Osteoblast (primary cell): ENCODE results near the gene FGF5. TPM values are rescaled to one million over a fixed set of nuclear protein-coding genes. Genes with fewer than 3 reads are reported as not detected.

Source experiments
- DNase-seq: peaks from one replicate; pipeline ENCODE4 v3.0.0; 2011; ENCODE audit warnings: low spot score, mixed read lengths; ENCODE audit not compliant: insufficient read length; ENCODE audit errors: missing footprints
- H2AFZ ChIP-seq: 2 replicates; pipeline ENCODE4 v1.6.0; 2011; ENCODE audit warnings: mild to moderate bottlenecking, low read length
- H3K27ac ChIP-seq: 2 replicates; pipeline ENCODE4 v1.5.1; 2011; ENCODE audit warnings: mild to moderate bottlenecking, low read depth, low read length, moderate library complexity
- H3K27me3 ChIP-seq: 2 replicates; pipeline ENCODE4 v1.6.0; 2012; ENCODE audit warnings: mild to moderate bottlenecking, control low read depth, inconsistent platforms, low read length, moderate library complexity; ENCODE audit not compliant: insufficient read depth
- H3K36me3 ChIP-seq: 2 replicates; pipeline ENCODE4 v1.5.1; 2011; ENCODE audit warnings: mild to moderate bottlenecking, low read length, control low read depth, moderate library complexity; ENCODE audit not compliant: insufficient read depth
- H3K4me1 ChIP-seq: 2 replicates; pipeline ENCODE4 v1.5.1; 2011; ENCODE audit warnings: mild to moderate bottlenecking, low read length, control low read depth, moderate library complexity; ENCODE audit not compliant: insufficient read depth
- H3K4me2 ChIP-seq: 2 replicates; pipeline ENCODE4 v1.6.0; 2011; ENCODE audit warnings: mild to moderate bottlenecking, low read length; ENCODE audit not compliant: insufficient read depth
- H3K4me3 ChIP-seq: fragments of 200-600 bp; sonication (generic); 3 replicates; pipeline ENCODE4 v1.5.1; 2012; ENCODE audit warnings: mild to moderate bottlenecking, low read length, inconsistent platforms; ENCODE audit not compliant: insufficient read depth
- H3K79me2 ChIP-seq: 2 replicates; pipeline ENCODE4 v1.6.0; 2012; ENCODE audit warnings: mild to moderate bottlenecking, low read length, control low read depth, inconsistent platforms; ENCODE audit not compliant: insufficient read depth
- H3K9me3 ChIP-seq: 2 replicates; pipeline ENCODE4 v1.5.1; 2011; ENCODE audit warnings: low read depth, low read length, control low read depth
- H4K20me1 ChIP-seq: 2 replicates; pipeline ENCODE4 v1.6.0; 2012; ENCODE audit warnings: mild to moderate bottlenecking, low read length, control low read depth; ENCODE audit not compliant: insufficient read depth
- total RNA-seq: library from RNA; depleted of rRNA; stranded (reverse); fragments of >200 nt; gene quantifications from 2 replicates; pipeline ENCODE4 v1.2.3, GENCODE V29; 2012
- TF ChIP-seq, protein P1 (sequence below): IDR thresholded peaks from 2 replicates; pipeline ENCODE4 v1.5.1; 2011; ENCODE audit warnings: mild to moderate bottlenecking, low read depth, low read length, moderate library complexity; ENCODE audit errors: extremely low read depth

Gene FGF5
- total RNA-seq, 1 donor: 10.5 TPM

DNA sequence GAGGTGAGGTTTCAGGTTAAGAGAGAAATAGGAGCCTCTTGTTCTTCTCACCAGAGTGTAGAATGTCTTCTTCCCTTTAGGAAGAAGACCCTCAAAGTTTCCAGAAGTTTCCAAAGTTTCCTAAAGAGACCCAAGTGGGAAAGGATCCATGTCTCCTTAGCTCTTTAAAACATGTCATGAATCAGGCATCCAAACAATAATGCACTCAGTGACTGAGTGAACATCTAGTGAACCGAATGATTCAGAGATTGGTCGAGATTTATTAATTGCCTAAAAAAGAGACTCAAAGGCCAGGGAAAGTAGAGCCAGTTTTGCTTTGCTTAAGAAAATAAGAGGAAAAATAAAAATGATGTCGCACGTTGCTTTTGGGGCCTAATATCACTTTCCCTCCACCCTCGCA lies 29.4 kb downstream of the FGF5 start:
- H3K4me1 ChIP-seq: peaks cover 34% of the 10 kb centered on the region
- H3K27ac ChIP-seq: peak overlapping the region; percentile 29
- H2AFZ ChIP-seq: no peak overlapping the region
- H3K79me2 ChIP-seq: no peaks in the 10 kb centered on the region
- no peak for DNase-seq
- peaks cover 16% of the 10 kb centered on the region for H3K36me3 ChIP-seq
- H4K20me1 ChIP-seq: no peaks in the 10 kb centered on the region
- no peaks in the 10 kb centered on the region for H3K9me3 ChIP-seq
- TF ChIP-seq, protein P1, sequence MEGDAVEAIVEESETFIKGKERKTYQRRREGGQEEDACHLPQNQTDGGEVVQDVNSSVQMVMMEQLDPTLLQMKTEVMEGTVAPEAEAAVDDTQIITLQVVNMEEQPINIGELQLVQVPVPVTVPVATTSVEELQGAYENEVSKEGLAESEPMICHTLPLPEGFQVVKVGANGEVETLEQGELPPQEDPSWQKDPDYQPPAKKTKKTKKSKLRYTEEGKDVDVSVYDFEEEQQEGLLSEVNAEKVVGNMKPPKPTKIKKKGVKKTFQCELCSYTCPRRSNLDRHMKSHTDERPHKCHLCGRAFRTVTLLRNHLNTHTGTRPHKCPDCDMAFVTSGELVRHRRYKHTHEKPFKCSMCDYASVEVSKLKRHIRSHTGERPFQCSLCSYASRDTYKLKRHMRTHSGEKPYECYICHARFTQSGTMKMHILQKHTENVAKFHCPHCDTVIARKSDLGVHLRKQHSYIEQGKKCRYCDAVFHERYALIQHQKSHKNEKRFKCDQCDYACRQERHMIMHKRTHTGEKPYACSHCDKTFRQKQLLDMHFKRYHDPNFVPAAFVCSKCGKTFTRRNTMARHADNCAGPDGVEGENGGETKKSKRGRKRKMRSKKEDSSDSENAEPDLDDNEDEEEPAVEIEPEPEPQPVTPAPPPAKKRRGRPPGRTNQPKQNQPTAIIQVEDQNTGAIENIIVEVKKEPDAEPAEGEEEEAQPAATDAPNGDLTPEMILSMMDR: no peak
- H3K4me3 ChIP-seq: no peak overlapping the region
- H3K4me2 ChIP-seq: no peak overlapping the region
- no peaks in the 10 kb centered on the region for H3K27me3 ChIP-seq

DNA sequence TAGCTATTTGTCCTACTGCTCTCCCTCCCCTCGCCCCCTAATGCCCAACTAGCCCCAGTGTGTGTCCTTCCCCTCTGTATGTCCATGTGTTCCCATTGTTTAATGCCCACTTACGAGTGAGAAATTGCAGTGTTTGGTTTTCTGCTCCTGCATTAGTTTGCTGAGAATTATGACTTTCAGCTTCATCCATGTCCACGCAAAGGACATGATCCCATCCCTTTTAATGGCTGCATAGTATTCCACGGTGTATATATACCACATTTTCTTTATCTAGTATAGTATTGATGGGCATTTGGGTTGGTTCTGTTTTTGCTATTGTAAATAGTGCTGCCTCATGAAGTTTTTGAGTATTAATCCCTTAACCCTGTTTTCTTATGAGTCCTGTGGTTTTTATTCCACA lies 35.4 kb downstream of the FGF5 start:
- no peak overlapping the region for H3K4me3 ChIP-seq
- H3K9me3 ChIP-seq: no peaks in the 10 kb centered on the region
- no peak overlapping the region for H3K4me2 ChIP-seq
- H3K27ac ChIP-seq: no peak overlapping the region
- H3K4me1 ChIP-seq: peaks cover 27% of the 10 kb centered on the region
- DNase-seq: no peak
- no peak overlapping the region for H2AFZ ChIP-seq
- no peaks in the 10 kb centered on the region for H3K79me2 ChIP-seq
- peaks cover 23% of the 10 kb centered on the region for H3K36me3 ChIP-seq
- TF ChIP-seq, protein P1: no peak
- no peaks in the 10 kb centered on the region for H3K27me3 ChIP-seq
- H4K20me1 ChIP-seq: no peaks in the 10 kb centered on the region

DNA sequence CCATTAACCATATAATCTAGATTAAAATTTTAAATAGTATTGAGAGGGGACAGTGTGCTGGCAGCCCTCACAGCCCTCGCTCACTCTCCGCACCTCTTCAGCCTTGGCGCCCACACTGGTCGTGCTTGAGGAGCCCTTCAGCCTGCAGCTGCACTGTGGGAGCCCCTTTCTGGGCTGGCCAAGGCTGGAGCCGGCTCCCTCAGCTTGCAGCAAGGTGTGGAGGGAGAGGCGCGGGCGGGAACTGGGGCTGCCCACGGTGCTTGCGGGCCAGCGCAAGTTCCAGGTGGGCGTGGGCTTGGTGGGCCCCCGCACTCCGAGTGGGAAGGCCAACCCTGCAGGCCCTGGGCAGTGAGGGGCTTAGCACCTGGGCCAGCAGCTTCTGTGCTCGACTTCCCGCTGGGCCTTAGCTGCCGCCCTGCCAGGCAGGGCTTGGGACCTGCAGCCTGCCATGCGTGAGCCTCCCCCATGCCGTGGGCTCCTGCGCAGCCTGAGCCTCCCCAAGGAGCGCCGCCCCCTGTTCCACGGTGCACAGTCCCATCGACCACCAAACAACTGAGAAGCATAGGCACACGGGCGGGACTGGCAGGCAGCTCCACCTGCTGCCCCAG lies 36.3 kb downstream of the FGF5 start:
- peaks cover 35% of the 10 kb centered on the region for H3K4me1 ChIP-seq
- peaks cover 21% of the 10 kb centered on the region for H3K36me3 ChIP-seq
- TF ChIP-seq, protein P1: no peak
- no peaks in the 10 kb centered on the region for H3K27me3 ChIP-seq
- H3K27ac ChIP-seq: no peak overlapping the region
- H3K9me3 ChIP-seq: no peaks in the 10 kb centered on the region
- H3K79me2 ChIP-seq: no peaks in the 10 kb centered on the region
- H2AFZ ChIP-seq: no peak overlapping the region
- H4K20me1 ChIP-seq: no peaks in the 10 kb centered on the region
- H3K4me2 ChIP-seq: no peak overlapping the region
- no peak for DNase-seq
- no peak overlapping the region for H3K4me3 ChIP-seq

DNA sequence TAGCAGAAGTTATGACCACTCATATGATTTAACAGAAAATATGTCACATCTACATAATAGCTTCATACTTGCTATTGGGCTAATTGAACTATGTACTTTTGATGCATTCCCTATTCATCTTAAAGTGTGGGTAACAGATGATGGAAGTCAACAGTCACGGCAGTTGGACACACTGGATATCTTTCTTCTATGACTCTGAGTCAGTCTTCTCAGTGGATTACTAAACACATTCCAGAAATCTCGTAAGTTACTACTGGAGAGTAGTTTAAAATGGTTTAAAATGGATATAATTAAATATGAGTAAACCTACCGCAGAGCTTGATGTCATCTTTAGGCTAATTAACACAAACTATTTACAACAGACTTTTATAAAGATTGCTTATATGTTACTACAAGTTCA lies 39.0 kb downstream of the FGF5 start:
- Histone ChIP-seq H3K27ac (peak overlapping the region; percentile 83), H3K4me1 (peaks cover 61% of the 10 kb centered on the region), H3K27me3 (no peaks in the 10 kb centered on the region), H3K9me3 (no peaks in the 10 kb centered on the region), H3K4me2 (peak overlapping the region; percentile 77), H3K79me2 (no peaks in the 10 kb centered on the region), H3K36me3 (peaks cover 21% of the 10 kb centered on the region), H2AFZ (no peak overlapping the region), H4K20me1 (no peaks in the 10 kb centered on the region), H3K4me3 (no peak overlapping the region)
- TF ChIP-seq, protein P1: no peak
- DNase-seq: peak; percentile 94
